HUDEP-2 (cell line): ENCODE measurements around the gene FREY1.

Experiments
- DNase-seq, 76 experiments: peaks; one replicate each; lab custom pipeline; 2025; ENCODE audit not compliant: unreplicated experiment in 76 of 76; lab: John Stamatoyannopoulos, UW

FREY1 gene

GRCh38 chr11:45877221-45877620 is 29.9 kb downstream of the FREY1 start:
- no peak for DNase-seq

GRCh38 chr11:45876401-45876800 is 30.7 kb downstream of the FREY1 start:
- DNase-seq = no peak

GRCh38 chr11:45872651-45873356 is 34.3 kb downstream of the FREY1 start:
- peak in 35 of 76 experiments; percentile 3 to 48 (median 21) for DNase-seq

GRCh38 chr11:45871638-45872037 is 35.4 kb downstream of the FREY1 start:
- DNase-seq = no peak

- DNase-seq = no peak
Measured at GRCh38 chr11:45870706-45871105, 36.4 kb downstream of the FREY1 start.

GRCh38 chr11:45869551-45869950 is 37.5 kb downstream of the FREY1 start:
- DNase-seq = no peak

GRCh38 chr11:45864041-45864440 is 43.0 kb downstream of the FREY1 start:
- DNase-seq = no peak

GRCh38 chr11:45860764-45861510 is 46.1 kb downstream of the FREY1 start:
- DNase-seq = no peak

- peak in 10 of 76 experiments; percentile 6 to 33 (median 14) for DNase-seq
Measured at GRCh38 chr11:45860348-45860747, 46.7 kb downstream of the FREY1 start.

- DNase-seq = peak in 74 of 76 experiments; percentile 10 to 94 (median 79)
Measured at GRCh38 chr11:45859661-45860140, 47.4 kb downstream of the FREY1 start.

GRCh38 chr11:45858751-45859398 is 48.2 kb downstream of the FREY1 start:
- no peak for DNase-seq

- no peak for DNase-seq
Measured at GRCh38 chr11:45857961-45858474, 49.1 kb downstream of the FREY1 start.
